Measurements from ENCODE around the gene STIP1. TPM values are rescaled to one million over a fixed set of nuclear protein-coding genes. Genes with fewer than 3 reads are reported as not detected.
A peak's percentile ranks its signal among the peaks of the same experiment; 100 is the strongest.

STIP1 gene
- polyA plus RNA-seq, 1 donor from 2014 or later: 161 TPM

DNA sequence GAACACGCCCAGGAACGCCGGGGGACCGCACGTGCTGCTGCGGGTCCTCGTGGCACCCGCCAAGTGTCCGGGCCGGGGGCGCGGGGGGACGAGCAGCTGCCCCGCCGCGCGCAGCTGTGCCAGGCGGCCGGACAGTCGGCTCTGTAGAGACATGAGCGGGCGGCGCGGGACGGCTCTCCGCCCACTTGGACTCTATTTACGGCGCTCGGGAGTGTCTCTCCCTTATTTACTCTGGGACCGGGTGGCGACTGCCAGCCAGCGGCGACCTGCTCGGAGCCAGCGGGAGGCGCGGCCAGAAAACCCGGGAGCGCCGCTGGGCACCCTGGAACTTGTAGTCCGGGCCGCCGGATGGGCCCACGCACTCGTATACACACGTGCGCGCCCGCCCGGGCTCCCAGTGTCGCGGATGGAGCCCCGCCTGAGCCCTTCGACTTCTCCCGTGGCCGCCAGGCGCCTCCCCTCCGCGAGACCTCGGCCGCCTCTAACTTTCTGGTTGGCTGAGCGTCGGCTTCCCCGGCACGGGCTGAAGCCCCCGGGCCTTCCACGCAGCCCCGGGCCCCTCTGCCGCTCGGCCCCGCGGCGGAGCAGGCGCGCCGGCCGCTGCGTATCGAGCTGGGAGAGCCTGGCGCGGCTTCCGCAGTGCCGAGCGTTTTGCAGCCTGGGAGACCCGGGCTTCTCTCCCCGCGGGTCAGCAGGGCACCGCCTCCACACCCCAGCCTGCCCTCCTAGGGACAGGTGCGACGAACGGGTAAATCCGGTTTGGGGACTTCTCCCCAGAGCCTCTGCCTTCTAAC, 19.9 kb upstream of the STIP1 start, which contains the start of gene MACROD1:
Gene MACROD1 (minus strand): TSS at position 272 of the 794 bp plus-strand sequence. CDS start 119 bp downstream, at position 153.
- no peaks in the 10 kb centered on the region for H3F3A ChIP-seq (ENCODE audit: insufficient read depth, low read length, poor library complexity, severe bottlenecking)
- H3K27ac ChIP-seq (ENCODE audit: low read length): no peak within 1 kb of the TSS
- no peaks in the 10 kb centered on the region for H3K27me3 ChIP-seq (ENCODE audit: insufficient read depth, low read depth, low read length)
- peak within 1 kb of the TSS; percentile 56 for H3K9ac ChIP-seq (ENCODE audit: low read length)
- no peaks in the 10 kb centered on the region for H4K20me1 ChIP-seq (ENCODE audit: insufficient read depth)
- peak within 1 kb of the TSS; percentile 84 for H3K4me3 ChIP-seq (ENCODE audit: low read length)
- H3K9me3 ChIP-seq (ENCODE audit: low read length): no peaks in the 10 kb centered on the region
- no peaks in the 10 kb centered on the region for H3K36me3 ChIP-seq (ENCODE audit: insufficient read depth, low read length)
- H2AFZ ChIP-seq (ENCODE audit: low read depth, low read length): no peak within 1 kb of the TSS
- TF ChIP-seq, protein P1, sequence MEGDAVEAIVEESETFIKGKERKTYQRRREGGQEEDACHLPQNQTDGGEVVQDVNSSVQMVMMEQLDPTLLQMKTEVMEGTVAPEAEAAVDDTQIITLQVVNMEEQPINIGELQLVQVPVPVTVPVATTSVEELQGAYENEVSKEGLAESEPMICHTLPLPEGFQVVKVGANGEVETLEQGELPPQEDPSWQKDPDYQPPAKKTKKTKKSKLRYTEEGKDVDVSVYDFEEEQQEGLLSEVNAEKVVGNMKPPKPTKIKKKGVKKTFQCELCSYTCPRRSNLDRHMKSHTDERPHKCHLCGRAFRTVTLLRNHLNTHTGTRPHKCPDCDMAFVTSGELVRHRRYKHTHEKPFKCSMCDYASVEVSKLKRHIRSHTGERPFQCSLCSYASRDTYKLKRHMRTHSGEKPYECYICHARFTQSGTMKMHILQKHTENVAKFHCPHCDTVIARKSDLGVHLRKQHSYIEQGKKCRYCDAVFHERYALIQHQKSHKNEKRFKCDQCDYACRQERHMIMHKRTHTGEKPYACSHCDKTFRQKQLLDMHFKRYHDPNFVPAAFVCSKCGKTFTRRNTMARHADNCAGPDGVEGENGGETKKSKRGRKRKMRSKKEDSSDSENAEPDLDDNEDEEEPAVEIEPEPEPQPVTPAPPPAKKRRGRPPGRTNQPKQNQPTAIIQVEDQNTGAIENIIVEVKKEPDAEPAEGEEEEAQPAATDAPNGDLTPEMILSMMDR (IDR thresholded peaks at IDR 0.05; ENCODE audit: poor library complexity, severe bottlenecking): peak; percentile 33
- TF ChIP-seq EP300 (conservative IDR thresholded peaks at IDR 0.05; ENCODE audit: poor library complexity, severe bottlenecking): no peak
- peak; percentile 18 for TF ChIP-seq SMC3 (conservative IDR thresholded peaks at IDR 0.05; ENCODE audit: poor library complexity)
- no peak for TF ChIP-seq RAD21 (conservative IDR thresholded peaks at IDR 0.05)
- peak; percentile 29 for TF ChIP-seq TAF1 (IDR thresholded peaks at IDR 0.05; ENCODE audit: low read depth)
- TF ChIP-seq MXI1 (conservative IDR thresholded peaks at IDR 0.05; ENCODE audit: poor library complexity, severe bottlenecking): peak; percentile 95
- TF ChIP-seq REST (IDR thresholded peaks at IDR 0.05; ENCODE audit: borderline replicate concordance): no peak
- no peak for TF ChIP-seq EZH2 (IDR thresholded peaks at IDR 0.05; ENCODE audit: borderline replicate concordance, insufficient read depth, low read length, poor library complexity, severe bottlenecking)
- TF ChIP-seq POLR2AphosphoS5 (IDR thresholded peaks at IDR 0.05): no peak
- no peaks in the 10 kb centered on the region for H3K9me2 ChIP-seq (ENCODE audit: insufficient read depth, low read length)
- peak within 1 kb of the TSS; percentile 59 for H3K4me2 ChIP-seq (ENCODE audit: low read length)
- no peaks in the 10 kb centered on the region for H3K79me2 ChIP-seq (replicated peaks; ENCODE audit: insufficient read depth, low read length)

DNA sequence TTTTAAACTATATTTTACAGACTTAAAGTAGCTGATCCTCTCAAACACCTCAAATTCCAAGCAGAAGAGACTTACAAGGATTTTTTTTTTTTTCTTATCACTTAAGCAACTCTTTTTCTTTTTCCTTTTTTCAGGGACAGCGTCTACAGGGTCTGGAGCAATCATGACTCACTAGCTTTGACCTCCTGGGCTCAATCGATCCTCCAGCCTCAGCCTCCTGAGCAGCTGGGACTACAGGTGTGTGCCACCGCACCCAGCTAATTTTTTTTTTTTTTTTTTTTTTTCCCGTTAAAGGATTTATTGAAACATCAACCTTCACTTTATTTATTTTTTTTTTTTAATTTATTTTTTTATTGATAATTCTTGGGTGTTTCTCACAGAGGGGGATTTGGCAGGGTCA, 15.6 kb upstream of the STIP1 start:
- no peak for TF ChIP-seq RAD21 (conservative IDR thresholded peaks at IDR 0.05)
- TF ChIP-seq EP300 (conservative IDR thresholded peaks at IDR 0.05; ENCODE audit: poor library complexity, severe bottlenecking): no peak
- no peak for TF ChIP-seq EZH2 (IDR thresholded peaks at IDR 0.05; ENCODE audit: borderline replicate concordance, insufficient read depth, low read length, poor library complexity, severe bottlenecking)
- no peak for TF ChIP-seq SMC3 (conservative IDR thresholded peaks at IDR 0.05; ENCODE audit: poor library complexity)
- TF ChIP-seq POLR2AphosphoS5 (IDR thresholded peaks at IDR 0.05): no peak
- TF ChIP-seq, protein P1 (IDR thresholded peaks at IDR 0.05; ENCODE audit: poor library complexity, severe bottlenecking): no peak
- no peak for TF ChIP-seq MXI1 (conservative IDR thresholded peaks at IDR 0.05; ENCODE audit: poor library complexity, severe bottlenecking)
- no peak for TF ChIP-seq REST (IDR thresholded peaks at IDR 0.05; ENCODE audit: borderline replicate concordance)
- no peak for TF ChIP-seq TAF1 (IDR thresholded peaks at IDR 0.05; ENCODE audit: low read depth)
- H2AFZ ChIP-seq (ENCODE audit: low read depth, low read length): no peak overlapping the region
- no peak overlapping the region for H3K9ac ChIP-seq (ENCODE audit: low read length)
- no peaks in the 10 kb centered on the region for H4K20me1 ChIP-seq (ENCODE audit: insufficient read depth)
- no peaks in the 10 kb centered on the region for H3K36me3 ChIP-seq (ENCODE audit: insufficient read depth, low read length)
- H3K27ac ChIP-seq (ENCODE audit: low read length): no peak overlapping the region
- no peak overlapping the region for H3K4me2 ChIP-seq (ENCODE audit: low read length)
- no peaks in the 10 kb centered on the region for H3K9me2 ChIP-seq (ENCODE audit: insufficient read depth, low read length)
- H3F3A ChIP-seq (ENCODE audit: insufficient read depth, low read length, poor library complexity, severe bottlenecking): no peaks in the 10 kb centered on the region
- H3K4me3 ChIP-seq (ENCODE audit: low read length): no peak overlapping the region
- no peaks in the 10 kb centered on the region for H3K27me3 ChIP-seq (ENCODE audit: insufficient read depth, low read depth, low read length)
- H3K79me2 ChIP-seq (replicated peaks; ENCODE audit: insufficient read depth, low read length): no peaks in the 10 kb centered on the region
- no peaks in the 10 kb centered on the region for H3K9me3 ChIP-seq (ENCODE audit: low read length)
